Stimulated activated naive CD8-positive, alpha-beta T cell treated with anti-CD3 and anti-CD28 coated beads, Interleukin-15, amount 100 ng/mL, for 72 hours (primary cell): ENCODE measurements around the gene ZSCAN21.

Experiments
- ATAC-seq: fragments of 150-1000 bp; cut with Tn5 transposase; 2 replicates; pipeline ENCODE4 v1.10.0; 2021; ENCODE audit warnings: mild to moderate bottlenecking, moderate library complexity
- DNase-seq, 2 donors: peaks; one replicate each; pipeline ENCODE4 v3.0.0; 2021 to 2022
- H3K27ac Mint-ChIP-seq, 2 donors: one replicate each; pipeline ENCODE4 v1.8.0; 2022; ENCODE audit warnings: mild to moderate bottlenecking in 2 of 2, mixed read lengths in 2 of 2, moderate library complexity in 2 of 2
- H3K27me3 Mint-ChIP-seq: one replicate; pipeline ENCODE4 v1.8.0; 2022; ENCODE audit warnings: mixed read lengths
- H3K4me1 Mint-ChIP-seq: one replicate; pipeline ENCODE4 v1.8.0; 2022; ENCODE audit warnings: mild to moderate bottlenecking, mixed read lengths
- H3K4me3 Mint-ChIP-seq, 2 donors: one replicate each; pipeline ENCODE4 v1.8.0; 2022; ENCODE audit warnings: mild to moderate bottlenecking in 2 of 2, mixed read lengths in 2 of 2, moderate library complexity in 1 of 2
- H3K9me3 Mint-ChIP-seq, 2 donors: one replicate each; pipeline ENCODE4 v1.8.0; 2022; ENCODE audit warnings: mixed read lengths in 2 of 2

The ZSCAN21 gene

GRCh38 chr7:100095704-100096103 lies 46.1 kb downstream of the ZSCAN21 start:
- no peaks in the 10 kb centered on the region for H3K27me3 Mint-ChIP-seq
- peak overlapping the region in 1 of 2 donors; percentile 5 for H3K4me3 Mint-ChIP-seq
- H3K9me3 Mint-ChIP-seq, result no peaks in the 10 kb centered on the region
- H3K27ac Mint-ChIP-seq, result peak overlapping the region in 1 of 2 donors; percentile 87
- DNase-seq (no peak), ATAC-seq (no peak)
- H3K4me1 Mint-ChIP-seq, result peaks cover 88% of the 10 kb centered on the region

- H3K27me3 Mint-ChIP-seq, result no peaks in the 10 kb centered on the region
- no peak for DNase-seq
- no peak for ATAC-seq
- peaks cover 71% of the 10 kb centered on the region for H3K4me1 Mint-ChIP-seq
- H3K4me3 Mint-ChIP-seq, result peak overlapping the region; percentile 94 to 95
- no peaks in the 10 kb centered on the region for H3K9me3 Mint-ChIP-seq
- H3K27ac Mint-ChIP-seq, result peak overlapping the region; percentile 3 to 100
Measured at GRCh38 chr7:100098913-100099312, 49.3 kb downstream of the ZSCAN21 start.

GRCh38 chr7:100099452-100099851 lies 49.9 kb downstream of the ZSCAN21 start:
- DNase-seq, result no peak
- Mint-ChIP-seq H3K4me1 (peaks cover 68% of the 10 kb centered on the region), H3K4me3 (peak overlapping the region; percentile 94 to 95), H3K27ac (peak overlapping the region in 1 of 2 donors; percentile 100), H3K9me3 (no peaks in the 10 kb centered on the region), H3K27me3 (no peaks in the 10 kb centered on the region)
- ATAC-seq, result no peak

- peak; percentile 83 for ATAC-seq
- Mint-ChIP-seq H3K4me3 (peak overlapping the region; percentile 94 to 95), H3K4me1 (peaks cover 61% of the 10 kb centered on the region), H3K9me3 (no peaks in the 10 kb centered on the region), H3K27ac (peak overlapping the region; percentile 97 to 100), H3K27me3 (no peaks in the 10 kb centered on the region)
- DNase-seq, result peak; percentile 88 to 89
Measured at GRCh38 chr7:100100420-100101015, 50.9 kb downstream of the ZSCAN21 start.

GRCh38 chr7:100101016-100101862 lies 51.7 kb downstream of the ZSCAN21 start, which contains the start of the genes AP4M1 and MCM7:
TSS of gene AP4M1 (plus strand) at chr7:100101643. CDS start at chr7:100101715, 72 bp downstream.
TSS of gene MCM7 (minus strand) at chr7:100101397. CDS start at chr7:100101294, 103 bp downstream.
- Mint-ChIP-seq H3K4me1 (peaks cover 54% of the 10 kb centered on the region), H3K4me3 (peak within 1 kb of the TSS; percentile 94 to 95), H3K9me3 (no peaks in the 10 kb centered on the region), H3K27me3 (no peaks in the 10 kb centered on the region), H3K27ac (peak within 1 kb of the TSS; percentile 97 to 100)
- ATAC-seq, result peak; percentile 93
- DNase-seq, result peak; percentile 97 to 99

- no peak for DNase-seq
- Mint-ChIP-seq H3K9me3 (no peaks in the 10 kb centered on the region), H3K27ac (no peak overlapping the region), H3K27me3 (no peaks in the 10 kb centered on the region), H3K4me3 (peak overlapping the region; percentile 94 to 95), H3K4me1 (peaks cover 51% of the 10 kb centered on the region)
- no peak for ATAC-seq
Measured at GRCh38 chr7:100102950-100103840, 53.6 kb downstream of the ZSCAN21 start.

GRCh38 chr7:100105534-100105933 lies 56.0 kb downstream of the ZSCAN21 start:
- Mint-ChIP-seq H3K4me3 (no peak overlapping the region), H3K9me3 (no peaks in the 10 kb centered on the region), H3K27ac (no peak overlapping the region), H3K27me3 (no peaks in the 10 kb centered on the region), H3K4me1 (peaks cover 27% of the 10 kb centered on the region)
- no peak for ATAC-seq
- DNase-seq, result no peak

GRCh38 chr7:100106633-100107032 lies 57.1 kb downstream of the ZSCAN21 start:
- H3K27ac Mint-ChIP-seq, result peak overlapping the region in 1 of 2 donors; percentile 85
- ATAC-seq (no peak), DNase-seq (no peak)
- H3K9me3 Mint-ChIP-seq, result no peaks in the 10 kb centered on the region
- H3K4me1 Mint-ChIP-seq, result peaks cover 25% of the 10 kb centered on the region
- no peaks in the 10 kb centered on the region for H3K27me3 Mint-ChIP-seq
- no peak overlapping the region for H3K4me3 Mint-ChIP-seq

- H3K27me3 Mint-ChIP-seq, result no peaks in the 10 kb centered on the region
- DNase-seq, result no peak
- no peak for ATAC-seq
- H3K27ac Mint-ChIP-seq, result no peak overlapping the region
- H3K4me3 Mint-ChIP-seq, result no peak overlapping the region
- H3K9me3 Mint-ChIP-seq, result no peaks in the 10 kb centered on the region
- H3K4me1 Mint-ChIP-seq, result peaks cover 24% of the 10 kb centered on the region
Measured at GRCh38 chr7:100107125-100107737, 57.7 kb downstream of the ZSCAN21 start.

GRCh38 chr7:100107890-100108289 lies 58.3 kb downstream of the ZSCAN21 start:
- ATAC-seq, result no peak
- Mint-ChIP-seq H3K27ac (no peak overlapping the region), H3K4me3 (no peak overlapping the region), H3K27me3 (no peaks in the 10 kb centered on the region), H3K9me3 (no peaks in the 10 kb centered on the region), H3K4me1 (peaks cover 17% of the 10 kb centered on the region)
- no peak for DNase-seq

GRCh38 chr7:100109521-100110163 lies 60.1 kb downstream of the ZSCAN21 start:
- Mint-ChIP-seq H3K27ac (no peak overlapping the region), H3K4me3 (no peak overlapping the region), H3K27me3 (no peaks in the 10 kb centered on the region), H3K4me1 (peaks cover 10% of the 10 kb centered on the region), H3K9me3 (no peaks in the 10 kb centered on the region)
- DNase-seq (no peak), ATAC-seq (no peak)

- DNase-seq (no peak), ATAC-seq (no peak)
- Mint-ChIP-seq H3K27me3 (no peaks in the 10 kb centered on the region), H3K9me3 (no peaks in the 10 kb centered on the region), H3K27ac (no peak overlapping the region), H3K4me1 (peaks cover 10% of the 10 kb centered on the region), H3K4me3 (no peak overlapping the region)
Measured at GRCh38 chr7:100111156-100111555, 61.6 kb downstream of the ZSCAN21 start.

- Mint-ChIP-seq H3K4me1 (peaks cover 8% of the 10 kb centered on the region), H3K27ac (no peak overlapping the region), H3K27me3 (no peaks in the 10 kb centered on the region), H3K9me3 (no peaks in the 10 kb centered on the region), H3K4me3 (no peak overlapping the region)
- DNase-seq (no peak), ATAC-seq (no peak)
Measured at GRCh38 chr7:100111914-100112313, 62.3 kb downstream of the ZSCAN21 start.
